T-helper 1 cell treated with Interleukin-12 subunit alpha and Interleukin-12 subunit beta and Interleukin-4 antibody, amounts not matched to agents 30 μg/mL and 1 μg/mL, for 36 hours (primary cell): ENCODE measurements around the gene ZNF785.
"Not testable (repeated sequence)": the region's sequence is repeated elsewhere in the genome, so short reads cannot be mapped to it uniquely, and the experiment has no call there.

Source experiments
- H3K27ac Mint-ChIP-seq: one replicate; pipeline ENCODE4 v1.8.0; 2021; ENCODE audit warnings: mild to moderate bottlenecking, mixed read lengths
- H3K27me3 Mint-ChIP-seq: one replicate; pipeline ENCODE4 v1.8.0; 2021; ENCODE audit warnings: low read depth, mixed read lengths
- H3K36me3 Mint-ChIP-seq: one replicate; pipeline ENCODE4 v1.8.0; 2021; ENCODE audit warnings: low read depth, mixed read lengths
- H3K4me1 Mint-ChIP-seq: one replicate; pipeline ENCODE4 v1.8.0; 2021; ENCODE audit warnings: low read depth, mixed read lengths
- H3K4me3 Mint-ChIP-seq: one replicate; pipeline ENCODE4 v1.8.0; 2021; ENCODE audit warnings: mild to moderate bottlenecking, moderate library complexity, mixed read lengths
- H3K9me3 Mint-ChIP-seq: one replicate; pipeline ENCODE4 v1.8.0; 2021; ENCODE audit warnings: mixed read lengths

ZNF785 gene

DNA sequence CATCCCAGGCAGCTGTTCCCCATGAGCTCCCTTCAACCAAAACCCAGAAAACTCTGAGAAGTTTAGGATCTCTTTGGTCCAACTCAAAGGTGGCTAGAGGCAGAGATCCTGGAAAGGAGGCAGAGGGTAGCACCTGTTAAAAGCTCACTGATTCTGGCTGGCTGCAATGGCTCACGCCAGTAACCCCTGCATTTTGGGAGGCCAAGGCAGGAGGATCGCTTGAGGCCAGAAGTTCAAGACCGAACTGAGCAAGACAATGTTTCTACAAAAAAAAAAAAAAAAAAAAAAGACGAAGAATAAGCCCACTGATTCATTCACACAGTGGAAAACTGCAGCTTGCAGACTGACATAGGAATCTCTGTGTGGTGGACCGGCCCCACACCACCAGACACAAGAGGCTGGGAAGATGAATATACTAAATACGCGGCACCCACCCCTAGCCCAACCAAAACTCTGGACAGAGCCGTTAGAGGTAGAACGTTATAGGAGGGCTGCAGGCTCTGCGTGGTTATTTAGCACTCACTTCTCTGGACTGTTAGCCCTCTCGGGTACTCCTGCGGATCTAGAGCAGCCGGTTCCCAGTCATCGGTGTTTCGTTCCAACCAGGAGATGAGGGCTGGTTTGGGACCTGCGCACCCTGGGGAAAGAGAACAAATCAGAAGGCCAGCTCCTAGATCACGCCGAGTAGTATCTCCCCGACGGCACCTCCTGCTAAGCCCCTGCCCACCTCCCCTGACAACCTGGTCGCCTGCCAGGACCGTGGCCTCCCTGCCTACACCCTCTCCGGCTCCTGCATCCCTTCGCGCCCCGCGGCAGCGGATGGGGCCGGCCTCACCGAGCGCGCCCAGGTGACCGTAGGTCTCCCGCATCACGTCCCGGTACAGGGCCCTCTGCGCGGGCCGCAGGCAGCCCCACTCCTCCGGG, 23.8 kb upstream of the ZNF785 start:
- peaks cover 20% of the 10 kb centered on the region for H3K36me3 Mint-ChIP-seq
- peak overlapping the region; percentile 81 for H3K27ac Mint-ChIP-seq
- no peaks in the 10 kb centered on the region for H3K27me3 Mint-ChIP-seq
- peak overlapping the region; percentile 89 for H3K4me3 Mint-ChIP-seq
- no peaks in the 10 kb centered on the region for H3K9me3 Mint-ChIP-seq
- peaks cover 18% of the 10 kb centered on the region for H3K4me1 Mint-ChIP-seq

DNA sequence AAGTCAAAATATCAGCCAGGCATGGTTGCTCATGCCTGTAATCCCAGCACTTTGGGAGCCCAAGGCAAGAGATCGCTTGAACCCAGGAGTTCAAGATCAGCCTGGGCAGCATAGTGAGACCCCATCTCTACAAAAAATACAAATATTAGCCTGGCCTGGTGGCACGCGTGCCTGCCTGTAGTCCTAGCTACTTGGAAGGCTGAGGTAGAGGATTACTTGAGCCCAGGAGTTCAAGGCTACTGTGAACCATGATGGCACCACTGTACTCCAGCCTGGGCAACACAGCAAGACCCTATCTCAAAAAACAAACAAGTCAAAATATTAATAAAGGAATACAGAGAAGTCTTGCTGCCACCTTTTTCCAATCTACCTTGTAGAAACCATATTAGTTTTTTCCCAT, 20.5 kb upstream of the ZNF785 start:
- Mint-ChIP-seq H3K4me1 (peaks cover 16% of the 10 kb centered on the region), H3K36me3 (peaks cover 34% of the 10 kb centered on the region), H3K27ac (no peak overlapping the region)

DNA sequence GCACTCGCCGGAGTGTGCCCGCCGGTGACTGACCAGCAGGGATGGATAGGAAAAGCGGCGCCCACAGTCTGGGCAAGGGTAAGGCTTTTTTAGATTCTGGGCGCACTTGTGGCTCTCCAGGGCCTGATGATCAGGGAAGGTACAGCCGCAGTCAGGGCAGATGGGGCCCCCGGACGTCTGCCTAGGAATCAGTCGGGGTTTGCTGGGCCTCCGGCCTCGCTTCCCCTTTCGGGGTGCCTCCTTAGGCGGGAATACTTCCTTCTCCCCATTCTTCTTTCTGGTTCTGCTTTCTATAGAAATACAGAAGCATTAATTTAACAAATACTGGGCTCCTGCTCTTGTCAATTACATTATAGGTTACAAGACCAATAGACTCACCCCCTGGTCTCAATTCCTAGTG, 19.7 kb upstream of the ZNF785 start:
- H3K36me3 Mint-ChIP-seq, result peaks cover 36% of the 10 kb centered on the region
- H3K4me3 Mint-ChIP-seq, result no peak overlapping the region
- no peaks in the 10 kb centered on the region for H3K27me3 Mint-ChIP-seq
- H3K27ac Mint-ChIP-seq, result no peak overlapping the region
- peaks cover 11% of the 10 kb centered on the region for H3K4me1 Mint-ChIP-seq
- no peaks in the 10 kb centered on the region for H3K9me3 Mint-ChIP-seq

More for the DNA sequence above, 20.5 kb upstream of the ZNF785 start:
- Mint-ChIP-seq H3K9me3 (no peaks in the 10 kb centered on the region), H3K4me3 (no peak overlapping the region), H3K27me3 (no peaks in the 10 kb centered on the region)

DNA sequence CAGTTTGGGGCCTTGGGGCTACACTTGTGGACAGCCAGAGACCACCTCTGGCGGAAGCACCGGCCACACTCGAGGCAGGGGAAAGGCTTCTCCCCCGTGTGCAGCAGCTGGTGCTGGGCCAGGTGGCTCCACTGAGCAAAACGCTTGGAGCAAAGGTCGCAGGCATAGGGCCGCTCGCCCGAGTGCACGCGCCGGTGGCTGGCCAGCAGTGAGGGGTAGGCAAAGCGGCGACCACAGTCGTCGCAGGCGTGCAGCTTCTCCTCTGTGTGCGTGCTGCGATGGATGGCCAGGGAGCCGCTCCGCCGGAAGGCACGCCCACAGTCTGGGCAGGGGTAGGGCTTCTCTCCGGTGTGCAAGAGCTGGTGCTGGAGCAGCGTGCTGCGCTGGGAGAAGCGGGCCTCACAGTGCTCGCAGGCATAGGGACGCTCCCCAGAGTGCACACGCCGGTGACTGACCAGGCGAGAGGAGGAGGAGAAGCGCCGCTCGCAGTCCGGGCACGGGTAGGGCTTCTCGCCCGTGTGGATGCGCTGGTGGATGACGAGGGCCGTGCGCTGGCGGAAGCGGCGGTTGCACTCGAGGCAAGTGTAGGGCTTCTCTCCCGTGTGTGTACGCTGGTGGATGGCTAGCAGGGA, 18.9 kb upstream of the ZNF785 start:
- Mint-ChIP-seq H3K27me3 (no peaks in the 10 kb centered on the region), H3K9me3 (no peaks in the 10 kb centered on the region), H3K4me1 (peaks cover 11% of the 10 kb centered on the region), H3K36me3 (peaks cover 36% of the 10 kb centered on the region), H3K4me3 (no peak overlapping the region), H3K27ac (no peak overlapping the region)

DNA sequence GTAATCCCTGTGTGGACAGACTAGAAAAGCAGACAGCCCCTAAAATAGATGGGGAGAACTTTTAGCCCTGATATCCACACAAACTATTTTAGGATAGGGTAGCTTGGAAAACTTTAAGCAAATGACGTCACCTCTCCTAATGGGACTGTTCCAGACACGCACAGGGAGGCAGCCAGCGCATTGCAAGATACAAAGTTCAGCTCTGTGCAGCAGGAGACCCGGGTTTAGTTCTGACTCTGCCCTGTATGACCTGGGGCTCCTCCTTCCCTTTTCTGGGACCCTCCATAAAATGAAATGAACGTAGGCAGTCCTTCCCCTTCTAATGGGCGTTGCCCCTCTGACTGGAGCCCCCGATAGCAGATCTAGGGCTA, 18.4 kb upstream of the ZNF785 start:
- H3K27ac Mint-ChIP-seq, result no peak overlapping the region
- H3K27me3 Mint-ChIP-seq, result no peaks in the 10 kb centered on the region
- no peak overlapping the region for H3K4me3 Mint-ChIP-seq
- H3K9me3 Mint-ChIP-seq, result no peaks in the 10 kb centered on the region
- H3K36me3 Mint-ChIP-seq, result peaks cover 36% of the 10 kb centered on the region
- peaks cover 8% of the 10 kb centered on the region for H3K4me1 Mint-ChIP-seq

DNA sequence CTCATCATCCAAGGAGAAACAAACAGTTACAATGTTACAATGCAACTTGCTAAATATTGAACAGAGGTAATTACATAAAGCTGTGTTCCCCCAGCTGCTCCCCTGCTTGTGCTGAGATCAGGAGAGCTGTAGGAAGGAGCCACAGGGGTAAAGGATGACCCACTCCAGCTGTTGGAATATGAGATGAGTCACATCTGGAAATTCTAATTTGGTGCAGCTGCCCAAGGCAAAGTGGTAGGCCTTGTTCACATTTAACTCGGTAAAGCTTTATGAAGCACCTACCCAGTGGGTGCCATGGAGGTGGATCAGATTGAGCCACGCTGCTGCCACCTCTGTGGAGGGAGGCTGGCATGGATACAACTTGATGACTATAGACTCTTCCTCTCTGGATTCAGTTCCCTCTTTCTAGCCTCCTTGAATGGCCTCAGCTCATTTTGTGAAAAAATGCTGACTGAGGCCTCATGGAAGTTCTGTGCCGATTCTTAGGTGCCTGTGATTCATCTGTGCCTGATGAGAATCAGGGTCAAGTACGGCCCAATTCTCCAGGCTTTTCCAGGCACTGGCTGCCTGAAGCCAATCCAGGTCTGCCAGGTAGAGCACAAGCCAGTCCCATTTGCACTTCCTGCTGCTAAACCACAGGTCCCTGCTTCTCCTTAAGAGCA, 17.2 kb upstream of the ZNF785 start:
- Mint-ChIP-seq H3K27me3 (no peaks in the 10 kb centered on the region), H3K36me3 (peaks cover 36% of the 10 kb centered on the region), H3K4me1 (peaks cover 9% of the 10 kb centered on the region), H3K27ac (no peak overlapping the region), H3K4me3 (no peak overlapping the region), H3K9me3 (no peaks in the 10 kb centered on the region)

DNA sequence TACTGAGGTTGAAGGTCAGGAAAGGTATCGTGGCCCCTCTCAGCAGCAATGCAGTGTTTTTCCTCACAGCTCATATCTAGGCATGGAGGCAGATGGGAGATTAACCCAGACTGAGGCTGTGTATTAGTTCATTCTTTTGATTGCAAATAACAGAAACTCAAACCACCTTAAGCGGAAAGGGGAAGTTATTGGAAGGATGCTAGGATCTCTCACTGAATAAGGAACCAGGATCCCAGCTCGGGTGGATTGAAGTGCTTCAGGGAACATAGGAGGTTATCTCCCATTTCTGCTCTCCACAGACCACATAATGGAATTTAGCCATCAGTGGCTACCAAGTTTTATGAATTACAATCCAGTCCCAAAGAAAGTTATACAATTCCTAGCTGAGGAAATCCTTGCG, 16.5 kb upstream of the ZNF785 start:
- no peak overlapping the region for H3K27ac Mint-ChIP-seq
- H3K4me1 Mint-ChIP-seq, result peaks cover 8% of the 10 kb centered on the region
- H3K9me3 Mint-ChIP-seq, result no peaks in the 10 kb centered on the region
- H3K36me3 Mint-ChIP-seq, result peaks cover 33% of the 10 kb centered on the region
- H3K27me3 Mint-ChIP-seq, result no peaks in the 10 kb centered on the region
- no peak overlapping the region for H3K4me3 Mint-ChIP-seq

DNA sequence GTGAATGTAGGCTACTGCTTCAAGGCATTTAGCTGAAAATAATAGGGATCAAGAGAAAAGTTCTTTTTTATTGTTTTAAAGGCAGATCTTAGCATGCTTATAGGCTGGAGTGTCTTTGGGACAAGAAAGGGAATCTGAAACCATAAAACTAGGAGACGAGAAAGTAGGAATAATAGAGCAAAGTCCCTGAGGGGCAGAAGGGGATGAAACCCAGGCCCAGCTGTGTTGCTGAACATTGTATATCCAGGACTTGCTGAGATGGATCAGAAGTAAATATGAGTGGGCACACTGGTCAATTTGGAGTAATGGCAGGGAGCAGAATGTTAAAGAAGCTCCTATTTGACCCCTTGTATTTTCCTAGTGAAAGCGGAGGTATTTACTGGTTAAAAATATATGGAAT, 15.4 kb upstream of the ZNF785 start:
- no peaks in the 10 kb centered on the region for H3K27me3 Mint-ChIP-seq
- no peak overlapping the region for H3K27ac Mint-ChIP-seq
- H3K4me3 Mint-ChIP-seq, result no peak overlapping the region
- H3K36me3 Mint-ChIP-seq, result peaks cover 26% of the 10 kb centered on the region
- H3K9me3 Mint-ChIP-seq, result no peaks in the 10 kb centered on the region
- H3K4me1 Mint-ChIP-seq, result peaks cover 8% of the 10 kb centered on the region

DNA sequence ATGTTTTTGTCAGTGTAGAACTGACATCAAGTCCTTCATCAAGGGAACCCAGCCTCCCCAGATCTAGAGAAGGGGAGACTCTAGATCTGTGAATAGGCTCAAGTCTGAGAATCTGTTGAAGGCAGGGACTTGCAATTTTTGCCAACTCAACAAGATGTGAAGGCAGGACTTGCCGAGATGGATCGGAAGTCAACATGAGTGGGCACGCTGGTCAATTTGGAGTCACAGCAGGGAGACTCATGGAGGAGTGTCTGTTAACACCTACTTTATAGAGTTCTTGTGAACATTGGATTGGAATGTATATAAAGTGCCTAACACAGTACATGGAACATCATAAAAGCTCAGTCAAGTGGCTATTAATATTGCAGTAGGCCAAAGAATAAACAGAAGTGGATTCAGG, 14.7 kb upstream of the ZNF785 start:
- Mint-ChIP-seq H3K9me3 (no peaks in the 10 kb centered on the region), H3K27ac (no peak overlapping the region), H3K4me1 (peaks cover 5% of the 10 kb centered on the region), H3K27me3 (no peaks in the 10 kb centered on the region), H3K36me3 (peaks cover 24% of the 10 kb centered on the region), H3K4me3 (no peak overlapping the region)

DNA sequence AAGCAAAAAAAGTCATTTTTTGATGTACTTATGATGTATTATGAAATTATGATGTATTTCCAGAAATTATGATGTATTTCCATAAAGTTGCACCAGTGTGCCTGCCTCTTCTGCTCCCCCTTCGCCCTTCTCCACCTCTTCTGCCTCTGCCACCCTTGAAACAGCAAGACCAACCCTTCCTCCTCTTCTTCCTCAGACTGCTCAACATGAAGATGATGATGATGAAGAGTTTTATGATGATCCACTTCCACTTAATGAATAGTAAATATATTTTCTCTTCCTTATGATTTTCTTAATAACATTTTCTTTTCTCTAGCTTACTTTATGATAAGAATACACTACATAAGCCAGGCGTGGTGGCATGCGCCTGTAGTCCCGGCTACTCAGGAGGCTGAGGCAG, 7.4 kb upstream of the ZNF785 start:
- Mint-ChIP-seq H3K9me3 (no peaks in the 10 kb centered on the region), H3K4me1 (peaks cover 1% of the 10 kb centered on the region), H3K4me3 (no peak overlapping the region), H3K27ac (no peak overlapping the region), H3K27me3 (no peaks in the 10 kb centered on the region), H3K36me3 (no peaks in the 10 kb centered on the region)

DNA sequence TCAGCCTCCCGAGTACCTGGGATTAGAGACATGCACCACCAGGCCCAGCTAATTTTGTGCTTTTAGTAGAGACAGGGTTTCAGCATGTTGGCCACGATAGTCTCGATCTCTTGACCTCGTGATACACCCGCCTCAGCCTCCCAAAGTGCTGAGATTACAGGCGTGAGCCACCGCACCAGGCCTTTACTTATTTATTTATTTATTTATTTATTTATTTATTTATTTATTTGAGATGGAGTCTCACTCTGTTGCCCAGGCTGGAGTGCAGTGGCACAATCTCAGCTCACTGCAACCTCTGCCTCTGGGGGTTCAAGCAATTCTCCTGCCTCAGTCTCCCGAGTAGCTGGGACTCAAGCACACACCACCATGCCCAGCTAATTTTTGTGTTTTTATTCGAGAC, 5.4 kb upstream of the ZNF785 start:
- H3K27ac Mint-ChIP-seq, H3K36me3 Mint-ChIP-seq, H3K9me3 Mint-ChIP-seq, H3K27me3 Mint-ChIP-seq, H3K4me3 Mint-ChIP-seq, H3K4me1 Mint-ChIP-seq: not testable (repeated sequence)

DNA sequence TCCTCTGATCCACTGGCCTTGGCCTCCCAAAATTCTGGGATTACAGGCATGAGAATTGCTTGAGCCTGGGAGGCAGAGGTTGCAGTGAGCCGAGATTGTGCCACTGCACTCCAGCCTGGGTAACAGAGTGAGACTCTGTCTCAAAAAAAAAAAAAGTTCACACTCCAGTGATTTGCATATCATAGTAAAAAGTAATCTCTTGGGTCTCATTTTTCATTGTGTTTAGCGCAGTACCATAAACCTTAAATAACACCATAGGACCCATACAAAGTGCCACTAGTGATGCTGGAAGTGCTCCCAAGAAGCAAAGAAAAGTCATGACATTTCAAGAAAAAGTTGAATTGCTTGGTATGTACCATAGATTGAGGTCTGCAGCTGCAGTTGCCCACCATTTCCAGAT, 4.1 kb upstream of the ZNF785 start:
- H3K9me3 Mint-ChIP-seq, H3K27me3 Mint-ChIP-seq, H3K27ac Mint-ChIP-seq, H3K4me3 Mint-ChIP-seq: not testable (repeated sequence)
- Mint-ChIP-seq H3K4me1 (peaks cover 12% of the 10 kb centered on the region), H3K36me3 (peaks cover 11% of the 10 kb centered on the region)

DNA sequence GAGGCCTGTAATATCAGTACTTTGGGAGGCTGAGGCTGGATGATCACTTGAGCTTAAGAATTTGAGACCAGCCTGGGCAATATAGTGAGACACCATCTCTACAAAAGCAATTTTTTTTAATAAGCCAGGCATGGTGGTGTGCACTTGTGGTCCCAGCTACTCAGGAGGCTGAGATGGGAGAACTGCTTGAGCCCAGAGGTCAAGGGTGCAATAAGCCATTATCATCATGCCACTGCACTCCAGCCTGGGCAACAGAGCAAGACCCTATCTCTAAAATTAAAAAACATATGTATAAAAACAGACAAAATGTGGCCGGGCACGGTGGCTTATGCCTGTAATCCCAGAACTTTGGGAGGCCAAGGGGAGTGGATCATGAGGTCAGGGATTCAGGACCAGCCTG, 3.2 kb upstream of the ZNF785 start:
- peaks cover 16% of the 10 kb centered on the region for H3K4me1 Mint-ChIP-seq
- H3K9me3 Mint-ChIP-seq, result no peaks in the 10 kb centered on the region
- H3K27me3 Mint-ChIP-seq, result no peaks in the 10 kb centered on the region
- H3K4me3 Mint-ChIP-seq, result no peak overlapping the region
- H3K27ac Mint-ChIP-seq, result no peak overlapping the region
- peaks cover 11% of the 10 kb centered on the region for H3K36me3 Mint-ChIP-seq

DNA sequence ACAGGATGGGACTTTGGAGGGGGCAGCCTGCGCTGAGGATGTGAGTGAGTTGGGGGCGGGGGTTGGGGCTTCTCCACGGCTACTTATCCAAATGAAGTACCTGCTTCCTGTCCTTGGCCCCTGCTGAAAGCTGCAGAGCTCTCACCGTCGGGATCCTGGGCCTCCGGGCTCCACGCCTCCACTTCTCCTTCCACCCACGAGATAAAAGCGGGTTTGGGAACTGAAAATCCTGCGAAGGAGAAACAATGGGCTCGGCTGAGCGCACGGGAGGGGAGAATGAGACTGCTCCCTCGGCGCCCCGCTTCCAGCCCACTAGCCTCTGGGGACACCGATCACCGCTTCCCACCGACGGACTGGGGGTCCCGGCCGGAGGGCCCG, 486 bp downstream of the ZNF785 start:
- Mint-ChIP-seq H3K9me3 (no peaks in the 10 kb centered on the region), H3K27ac (peak overlapping the region; percentile 78), H3K4me3 (peak overlapping the region; percentile 96), H3K27me3 (no peaks in the 10 kb centered on the region), H3K4me1 (peaks cover 21% of the 10 kb centered on the region), H3K36me3 (peaks cover 18% of the 10 kb centered on the region)
